Thymus (tissue), 11 donors: Measurements from ENCODE around the gene TLE3. TPM values are rescaled to one million over a fixed set of nuclear protein-coding genes. Genes with fewer than 3 reads are reported as not detected.
"Not testable (repeated sequence)": the region's sequence is repeated elsewhere in the genome, so short reads cannot be mapped to it uniquely, and the experiment has no call there.

Experiments
- DNase-seq, 9 donors: peaks; one replicate each; pipeline ENCODE4 v3.0.0-alpha.2; 2013; ENCODE audit warnings: low spot score in 9 of 9, low read depth in 6 of 9, missing footprints in 1 of 9
- H3K27ac ChIP-seq, 2 donors: one replicate each; pipeline ENCODE4 v1.5.1; 2013; ENCODE audit warnings: control low read depth in 1 of 2, low read depth in 1 of 2, low read length in 1 of 2, mild to moderate bottlenecking in 1 of 2, moderate library complexity in 1 of 2
- H3K27me3 ChIP-seq, 2 donors: one replicate each; pipeline ENCODE4 v1.5.1; 2013; ENCODE audit warnings: low read length in 1 of 2; ENCODE audit not compliant: control insufficient read depth in 2 of 2, insufficient read depth in 1 of 2
- H3K36me3 ChIP-seq, 2 donors: one replicate each; pipeline ENCODE4 v1.5.1; 2013; ENCODE audit warnings: low read length in 1 of 2, mild to moderate bottlenecking in 1 of 2, moderate library complexity in 1 of 2; ENCODE audit not compliant: control insufficient read depth in 2 of 2, insufficient read depth in 2 of 2
- H3K4me1 ChIP-seq, 2 donors: one replicate each; pipeline ENCODE4 v1.5.1; 2013; ENCODE audit warnings: low read length in 2 of 2; ENCODE audit not compliant: control insufficient read depth in 2 of 2, insufficient read depth in 2 of 2
- H3K4me3 ChIP-seq, 2 donors: one replicate each; pipeline ENCODE4 v1.5.1; 2013; ENCODE audit warnings: low read length in 2 of 2, control low read depth in 1 of 2, mild to moderate bottlenecking in 1 of 2
- H3K9me3 ChIP-seq, 2 donors: one replicate each; pipeline ENCODE4 v1.5.1; 2013; ENCODE audit warnings: low read length in 1 of 2, mild to moderate bottlenecking in 1 of 2; ENCODE audit not compliant: control insufficient read depth in 2 of 2, insufficient read depth in 1 of 2
- WGBS: extraction: QIAGEN DNeasy Blood & Tissue Kit; methylation state at CpG from one replicate; pipeline ENCODE4 v1.1.7; 2013; 5-methylcytosine and 5-hydroxymethylcytosine counted together
- polyA plus RNA-seq: library from polyadenylated mRNA; stranded (reverse); fragments of 200-250 nt; gene quantifications from one replicate; pipeline ENCODE4 v1.2.3, GENCODE V29; 2013
- total RNA-seq: library from RNA; stranded (reverse); fragments of 120-200 nt; gene quantifications from one replicate; pipeline ENCODE4 v1.2.4, GENCODE V29; 2013
- donor health status: healthy.

TLE3 gene
- total and polyA plus RNA-seq, 2 donors = 23.4 to 32.7 TPM

GRCh38 chr15:70118599-70118998 lies 20.9 kb upstream of the TLE3 start:
- H3K27ac ChIP-seq = no peak overlapping the region
- H3K4me1 ChIP-seq = peaks cover 0 to 28% of the 10 kb centered on the region in 2 donors
- no peak for DNase-seq
- no peaks in the 10 kb centered on the region for H3K27me3 ChIP-seq
- no peak overlapping the region for H3K4me3 ChIP-seq
- no peaks in the 10 kb centered on the region for H3K36me3 ChIP-seq
- no peaks in the 10 kb centered on the region for H3K9me3 ChIP-seq
- 98% methylated on average over 3 of the region's 3 CpGs for WGBS

GRCh38 chr15:70116317-70116716 lies 18.6 kb upstream of the TLE3 start:
- no peak for DNase-seq
- H3K27me3 ChIP-seq = no peaks in the 10 kb centered on the region
- WGBS = 94% methylated on average over 3 of the region's 3 CpGs
- no peaks in the 10 kb centered on the region for H3K36me3 ChIP-seq
- no peaks in the 10 kb centered on the region for H3K9me3 ChIP-seq
- H3K4me3 ChIP-seq = no peak overlapping the region
- H3K4me1 ChIP-seq = peaks cover 0 to 36% of the 10 kb centered on the region in 2 donors
- H3K27ac ChIP-seq = no peak overlapping the region

GRCh38 chr15:70114221-70114620 lies 16.5 kb upstream of the TLE3 start:
- Histone ChIP-seq H3K9me3 (no peaks in the 10 kb centered on the region), H3K4me1 (peaks cover 0 to 25% of the 10 kb centered on the region in 2 donors), H3K4me3 (no peak overlapping the region), H3K27me3 (no peaks in the 10 kb centered on the region), H3K27ac (no peak overlapping the region), H3K36me3 (no peaks in the 10 kb centered on the region)
- no peak for DNase-seq
- WGBS = 95% methylated on average over 3 of the region's 3 CpGs

- no peak overlapping the region for H3K27ac ChIP-seq
- no peaks in the 10 kb centered on the region for H3K27me3 ChIP-seq
- H3K9me3 ChIP-seq = no peaks in the 10 kb centered on the region
- no peak for DNase-seq
- peaks cover 0 to 25% of the 10 kb centered on the region in 2 donors for H3K4me1 ChIP-seq
- H3K36me3 ChIP-seq = no peaks in the 10 kb centered on the region
- no peak overlapping the region for H3K4me3 ChIP-seq
- WGBS = 43% methylated on average over 7 of the region's 7 CpGs
Observed at GRCh38 chr15:70113304-70113700, 15.6 kb upstream of the TLE3 start.

- H3K27me3 ChIP-seq, DNase-seq, H3K4me3 ChIP-seq, H3K9me3 ChIP-seq, H3K36me3 ChIP-seq, H3K27ac ChIP-seq: not testable (repeated sequence)
- WGBS = 72% methylated on average over 6 of the region's 9 CpGs
- H3K4me1 ChIP-seq = peaks cover 0 to 25% of the 10 kb centered on the region in 2 donors
Observed at GRCh38 chr15:70112572-70113303, 15.0 kb upstream of the TLE3 start.

- Histone ChIP-seq H3K27ac (no peak overlapping the region), H3K36me3 (no peaks in the 10 kb centered on the region), H3K4me1 (peaks cover 0 to 25% of the 10 kb centered on the region in 2 donors), H3K27me3 (no peaks in the 10 kb centered on the region), H3K9me3 (no peaks in the 10 kb centered on the region), H3K4me3 (no peak overlapping the region)
- 64% methylated on average over 4 of the region's 4 CpGs for WGBS
- no peak for DNase-seq
Observed at GRCh38 chr15:70112074-70112395, 14.3 kb upstream of the TLE3 start.

- H3K27ac ChIP-seq = peak overlapping the region; percentile 38 to 53
- DNase-seq = peak in 1 of 9 donors; percentile 54
- 45% methylated on average over 8 of the region's 8 CpGs for WGBS
Observed at GRCh38 chr15:70111203-70112073, 13.7 kb upstream of the TLE3 start.

GRCh38 chr15:70109978-70110377 lies 12.3 kb upstream of the TLE3 start:
- WGBS = 95% methylated on average over 2 of the region's 2 CpGs
- no peak overlapping the region for H3K4me3 ChIP-seq
- H3K27ac ChIP-seq = no peak overlapping the region
- H3K4me1 ChIP-seq = peaks cover 0 to 25% of the 10 kb centered on the region in 2 donors
- no peak for DNase-seq
- no peaks in the 10 kb centered on the region for H3K36me3 ChIP-seq
- no peaks in the 10 kb centered on the region for H3K27me3 ChIP-seq
- H3K9me3 ChIP-seq = no peaks in the 10 kb centered on the region

More at GRCh38 chr15:70111203-70112073, 13.7 kb upstream of the TLE3 start:
- no peaks in the 10 kb centered on the region for H3K27me3 ChIP-seq
- H3K4me1 ChIP-seq = peaks cover 0 to 25% of the 10 kb centered on the region in 2 donors
- H3K4me3 ChIP-seq = no peak overlapping the region
- no peaks in the 10 kb centered on the region for H3K9me3 ChIP-seq
- H3K36me3 ChIP-seq = no peaks in the 10 kb centered on the region

- Histone ChIP-seq H3K27ac (no peak overlapping the region), H3K4me1 (peaks cover 0 to 24% of the 10 kb centered on the region in 2 donors), H3K4me3 (no peak overlapping the region), H3K9me3 (no peaks in the 10 kb centered on the region), H3K36me3 (no peaks in the 10 kb centered on the region), H3K27me3 (no peaks in the 10 kb centered on the region)
- DNase-seq = no peak
- WGBS = 98% methylated on average over 3 of the region's 3 CpGs
Observed at GRCh38 chr15:70109531-70109930, 11.8 kb upstream of the TLE3 start.
